ENCODE results near the gene CCDC9.
"Not testable (repeated sequence)": the region's sequence is repeated elsewhere in the genome, so short reads cannot be mapped to it uniquely, and the experiment has no call there.

Gene CCDC9

GRCh38 chr19:47232422-47233211, 23.7 kb upstream of the CCDC9 start:
- DNase-seq, result no peak

GRCh38 chr19:47236072-47236675, 20.2 kb upstream of the CCDC9 start:
- no peak for DNase-seq

DNA sequence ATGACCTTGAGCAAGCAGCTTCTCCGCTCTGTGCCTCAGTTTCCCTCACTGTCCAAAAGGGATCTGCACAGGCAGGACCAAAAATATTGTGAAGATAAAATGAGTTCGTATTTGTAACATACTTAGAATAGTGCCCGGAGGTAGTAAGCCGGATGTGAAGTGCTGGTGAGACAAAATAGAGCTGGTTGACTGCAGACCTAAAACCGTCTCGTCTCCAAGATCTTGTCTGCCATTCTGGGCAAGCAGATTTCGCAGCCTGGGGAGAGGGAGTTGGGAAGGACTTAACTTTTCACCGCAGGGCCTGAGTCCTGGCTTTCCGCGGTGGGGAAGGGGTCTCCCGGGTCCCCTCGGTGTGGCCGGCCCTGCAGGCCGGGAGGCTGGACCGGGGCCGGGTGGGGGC, 17.2 kb upstream of the CCDC9 start:
- no peak for DNase-seq

GRCh38 chr19:47239610-47240296, 16.6 kb upstream of the CCDC9 start:
- DNase-seq, result peak; percentile 57

- no peak for DNase-seq
Observed at GRCh38 chr19:47240556-47240955, 15.8 kb upstream of the CCDC9 start.

DNA sequence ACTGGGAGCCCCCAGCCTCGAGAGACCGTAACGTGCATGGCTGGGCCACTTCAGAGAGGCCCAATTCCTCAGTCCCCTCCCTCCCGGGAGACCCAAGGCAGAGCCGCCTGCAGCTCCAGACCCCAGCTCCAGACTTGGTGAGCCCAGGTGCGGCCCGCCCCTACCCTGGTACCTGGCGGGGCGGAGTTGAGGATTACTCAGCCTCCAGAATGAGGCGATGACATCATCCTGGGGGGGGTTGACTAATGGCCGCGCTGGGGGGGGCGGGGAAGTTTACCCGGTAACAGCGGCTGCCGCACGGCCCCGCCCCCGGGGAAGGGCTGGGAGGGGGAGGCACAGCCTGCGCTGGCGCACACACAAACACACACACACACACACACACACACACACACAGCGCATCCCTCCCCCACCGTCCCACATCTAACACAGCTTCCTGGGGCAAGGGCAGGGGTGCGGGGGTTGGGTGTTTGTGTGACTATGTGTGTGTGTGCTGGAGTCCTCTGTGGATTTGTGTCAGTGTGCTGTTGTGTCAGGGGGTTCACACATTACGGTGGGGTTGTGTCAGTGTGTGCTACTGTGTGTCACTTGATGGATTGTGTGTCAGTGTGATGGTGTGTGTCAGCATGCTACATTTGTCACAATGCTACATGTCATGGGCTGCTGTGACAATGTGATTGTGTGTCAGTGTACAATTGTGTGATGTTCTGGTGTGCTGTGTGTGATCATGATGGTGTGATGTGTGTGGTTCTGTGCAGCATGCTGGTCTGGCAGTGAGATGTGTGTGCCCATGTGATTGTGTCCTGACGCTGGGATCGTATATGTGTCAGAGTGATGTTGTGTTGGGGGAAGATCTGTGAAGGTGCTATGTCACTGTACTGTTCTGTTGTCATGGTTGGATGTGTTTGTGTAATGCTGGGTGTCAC, 15.1 kb upstream of the CCDC9 start:
- peak; percentile 76 for DNase-seq

DNA sequence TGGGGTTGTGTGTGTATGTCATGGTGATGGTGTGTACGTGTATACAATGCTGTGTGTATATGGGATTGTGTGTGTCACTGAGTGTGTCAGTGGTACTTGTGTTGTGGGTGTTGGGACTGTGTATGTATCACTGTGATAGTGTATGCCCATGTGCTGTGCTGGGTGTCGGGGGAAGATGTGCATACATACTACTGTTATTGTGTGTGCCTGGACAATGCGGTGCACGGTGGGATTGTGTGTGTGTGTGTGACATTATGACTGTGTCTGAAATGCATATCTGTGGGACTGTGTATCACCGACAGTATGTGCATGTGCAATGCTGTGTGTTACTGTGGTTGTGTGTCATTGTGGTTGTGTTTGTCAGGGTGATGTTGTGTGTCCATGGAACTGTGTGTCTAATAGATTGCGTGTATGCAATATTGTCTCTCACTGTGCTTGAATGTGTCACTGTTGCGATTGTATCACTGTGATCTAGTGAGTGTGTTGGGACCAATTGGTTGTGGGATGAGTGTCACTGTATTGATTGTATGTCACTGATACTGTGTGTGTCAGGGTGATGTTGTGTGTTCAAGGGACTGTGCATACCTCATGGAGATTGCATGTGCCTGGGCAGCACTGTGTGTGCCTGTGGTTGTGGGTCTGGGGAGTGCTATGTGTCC, 14.3 kb upstream of the CCDC9 start:
- no peak for DNase-seq

DNA sequence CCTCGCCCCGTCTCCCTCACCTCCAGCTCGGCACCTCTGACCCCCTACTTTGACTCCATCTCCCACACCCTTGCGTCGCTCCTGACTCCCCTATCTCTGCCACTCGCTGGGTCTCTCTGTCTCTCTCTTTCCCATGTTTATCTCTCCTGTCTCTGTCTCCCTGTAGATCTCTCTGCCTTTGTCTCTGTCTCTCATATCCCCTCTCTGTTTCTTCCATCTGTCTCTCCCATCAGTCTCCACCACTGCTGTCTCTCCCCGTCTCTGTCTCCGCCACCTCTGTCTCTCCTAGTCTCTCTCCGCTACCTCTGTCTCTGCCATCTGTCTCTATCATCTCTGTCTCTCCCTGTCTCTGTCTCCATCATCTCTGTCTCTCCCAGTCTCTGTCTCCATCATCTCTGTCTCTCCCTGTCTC, 13.0 kb upstream of the CCDC9 start:
- no peak for DNase-seq

DNA sequence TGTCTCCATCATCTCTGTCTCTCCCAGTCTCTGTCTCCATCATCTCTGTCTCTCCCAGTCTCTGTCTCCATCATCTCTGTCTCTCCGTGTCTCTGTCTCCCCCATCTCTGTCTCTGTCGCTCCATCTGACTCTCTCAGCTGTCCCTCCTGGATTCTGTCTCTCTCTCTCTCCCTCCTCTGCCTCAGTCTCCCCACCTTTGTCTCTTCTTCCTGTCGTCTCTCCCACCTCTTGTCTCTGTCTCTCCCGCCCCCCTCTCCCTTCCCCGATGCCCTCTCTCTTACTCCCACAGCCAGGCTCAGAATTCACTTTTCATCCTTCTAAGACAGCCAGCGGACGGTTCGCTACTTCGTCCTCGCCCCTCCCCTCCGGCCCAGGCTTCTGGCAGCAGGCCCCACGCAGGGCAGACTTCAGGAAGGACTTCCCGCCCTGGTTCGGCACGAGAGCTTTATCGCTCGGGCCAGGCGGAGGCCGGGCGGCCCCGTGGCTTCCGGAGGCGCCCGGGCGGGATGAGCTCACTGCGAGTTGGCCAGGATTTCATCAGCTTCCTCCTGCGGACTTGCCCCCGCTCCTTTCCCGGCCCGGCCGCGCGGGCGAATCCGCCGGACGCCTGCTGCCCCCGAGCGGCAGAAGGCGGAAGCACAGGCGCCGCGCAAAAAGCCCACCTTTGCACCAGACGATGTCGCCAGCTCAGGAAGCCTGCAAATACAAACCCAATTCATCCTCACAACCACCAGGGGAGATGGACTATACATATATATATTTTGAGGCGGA, 12.4 kb upstream of the CCDC9 start:
- peak; percentile 75 for DNase-seq

- DNase-seq, result peak; percentile 76
Observed at GRCh38 chr19:47247308-47247990, 8.9 kb upstream of the CCDC9 start.

- DNase-seq, result not testable (repeated sequence)
Observed at GRCh38 chr19:47253016-47253415, 3.3 kb upstream of the CCDC9 start.

GRCh38 chr19:47253467-47253881, 2.9 kb upstream of the CCDC9 start:
- no peak for DNase-seq

DNA sequence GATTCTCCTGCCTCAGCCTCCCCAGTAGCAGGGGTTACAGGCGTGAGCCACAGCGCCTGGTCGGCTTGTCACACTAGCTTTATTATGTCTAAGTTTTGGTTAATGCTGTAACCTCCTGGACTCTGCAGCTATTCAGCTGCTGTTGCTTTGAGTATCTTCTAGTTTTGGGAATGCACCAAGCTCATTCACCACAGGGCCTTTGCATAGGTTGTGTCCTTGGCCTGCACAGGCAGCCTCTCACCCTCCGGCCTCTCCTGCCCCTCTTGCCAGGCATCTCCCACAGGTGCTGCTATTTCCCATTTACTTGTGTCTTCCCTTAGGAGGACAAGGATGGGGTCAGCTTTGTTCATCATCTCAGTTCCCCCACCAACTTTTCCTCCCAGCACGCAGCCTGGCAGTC, 2.4 kb upstream of the CCDC9 start:
- no peak for DNase-seq

GRCh38 chr19:47256693-47257410, 527 bp downstream of the CCDC9 start:
- DNase-seq, result peak; percentile 100

- DNase-seq, result no peak
Observed at GRCh38 chr19:47257411-47258169, 1.3 kb downstream of the CCDC9 start.

DNA sequence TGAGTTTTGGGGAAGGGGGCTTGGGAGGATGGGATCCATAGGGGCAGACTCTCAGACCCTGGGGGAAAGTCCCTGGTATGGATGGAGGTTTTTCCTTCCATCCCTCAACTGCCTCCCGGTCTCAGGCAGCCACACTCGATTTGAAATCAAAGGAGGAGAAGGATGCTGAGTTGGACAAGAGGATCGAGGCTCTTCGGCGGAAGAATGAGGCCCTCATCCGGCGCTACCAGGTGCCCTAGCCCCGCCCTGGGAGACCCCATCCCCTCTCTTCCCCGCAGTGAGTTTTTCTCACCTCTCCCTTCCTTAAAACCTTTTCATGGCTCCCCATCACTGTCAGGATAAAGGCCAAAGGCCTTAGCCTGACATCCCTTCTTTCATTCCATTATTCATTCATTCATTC, 2.1 kb downstream of the CCDC9 start:
- DNase-seq, result no peak

- no peak for DNase-seq
Observed at GRCh38 chr19:47258895-47259555, 2.7 kb downstream of the CCDC9 start.

GRCh38 chr19:47260476-47260875, 4.2 kb downstream of the CCDC9 start:
- no peak for DNase-seq
